IPS-15b (cell line): ENCODE measurements around the gene CUX1.

ENCODE experiments used
- H3K27me3 ChIP-seq: one replicate; pipeline ENCODE4 v1.6.1; 2013; ENCODE audit warnings: low read length; ENCODE audit not compliant: control insufficient read depth, insufficient read depth
- H3K36me3 ChIP-seq: one replicate; pipeline ENCODE4 v1.6.1; 2013; ENCODE audit warnings: low read length; ENCODE audit not compliant: control insufficient read depth, insufficient read depth
- H3K4me1 ChIP-seq: one replicate; pipeline ENCODE4 v1.6.1; 2013; ENCODE audit warnings: mild to moderate bottlenecking, low read length; ENCODE audit not compliant: control insufficient read depth, insufficient read depth
- H3K4me3 ChIP-seq: one replicate; pipeline ENCODE4 v1.5.1; 2013; ENCODE audit warnings: low read depth, low read length
- H3K9ac ChIP-seq: one replicate; pipeline ENCODE4 v1.6.1; 2013; ENCODE audit warnings: low read depth, mild to moderate bottlenecking, low read length
- H3K9me3 ChIP-seq: one replicate; pipeline ENCODE4 v1.6.1; 2013; ENCODE audit warnings: mild to moderate bottlenecking, low read length; ENCODE audit not compliant: control insufficient read depth, insufficient read depth

Gene CUX1

DNA sequence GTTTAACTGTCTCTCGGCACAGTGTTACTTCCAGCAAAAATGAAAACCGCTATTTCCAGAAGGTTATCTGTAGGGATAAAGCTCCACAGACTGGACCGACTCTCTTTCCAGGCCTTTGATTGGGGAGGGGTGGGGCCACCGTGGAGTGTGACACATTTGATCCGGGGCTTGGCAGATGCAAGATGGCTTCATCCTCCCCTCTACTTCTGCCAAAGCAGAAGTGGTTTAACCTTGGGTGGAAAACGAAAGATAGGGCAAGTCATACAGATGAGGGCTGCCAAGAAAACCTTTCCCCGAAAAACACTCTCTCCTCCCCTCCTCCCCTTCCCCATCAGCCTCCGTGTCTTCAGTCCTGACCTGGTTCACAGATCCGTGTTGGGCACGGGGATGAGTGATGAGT is 329.6 kb downstream of the CUX1 start:
- H3K4me3 ChIP-seq, result no peak overlapping the region
- peaks cover 2% of the 10 kb centered on the region for H3K4me1 ChIP-seq
- H3K27me3 ChIP-seq, result no peaks in the 10 kb centered on the region
- no peaks in the 10 kb centered on the region for H3K9me3 ChIP-seq
- H3K36me3 ChIP-seq, result no peaks in the 10 kb centered on the region
- no peak overlapping the region for H3K9ac ChIP-seq

DNA sequence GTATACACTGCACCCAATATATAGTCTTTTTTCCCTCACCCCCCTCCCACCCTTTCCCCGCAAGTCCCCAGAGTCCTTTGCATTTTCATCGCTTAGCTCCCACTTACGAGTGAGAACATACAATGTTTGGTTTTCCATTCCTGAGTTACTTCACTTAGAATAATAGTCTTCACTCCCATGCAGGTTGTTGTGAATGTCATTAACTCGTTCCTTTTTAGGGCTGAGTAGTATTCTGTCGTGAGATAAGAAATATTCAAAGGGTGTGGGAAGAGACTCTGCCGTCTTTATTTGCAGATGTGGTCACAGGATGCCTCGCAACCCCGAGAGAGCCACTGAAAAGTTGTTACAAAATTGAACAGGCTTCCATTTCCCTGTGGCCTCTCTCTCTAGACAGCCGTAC is 331.4 kb downstream of the CUX1 start:
- H3K27me3 ChIP-seq, result no peaks in the 10 kb centered on the region

DNA sequence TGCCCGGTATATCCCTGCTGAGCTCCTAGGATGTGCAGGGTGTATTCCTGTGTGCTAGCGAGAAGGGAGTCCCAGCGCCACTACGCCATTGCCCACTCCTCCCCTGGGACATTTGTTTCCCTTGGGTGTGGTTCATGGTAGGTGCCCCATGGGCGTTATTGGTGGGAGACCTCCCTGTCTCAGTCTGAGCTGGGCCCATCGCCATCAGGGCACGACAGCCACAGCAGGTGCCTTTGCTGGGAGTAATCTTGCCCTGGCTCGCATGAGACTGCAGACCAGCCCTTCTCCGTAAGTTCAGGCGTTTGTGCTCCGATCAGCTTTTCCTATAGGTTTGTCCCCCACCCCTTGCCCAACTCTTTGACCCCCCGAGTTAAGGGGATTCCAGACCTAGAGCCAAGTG is 332.0 kb downstream of the CUX1 start:
- Histone ChIP-seq H3K9me3 (no peaks in the 10 kb centered on the region), H3K4me3 (no peak overlapping the region), H3K36me3 (no peaks in the 10 kb centered on the region), H3K27me3 (no peaks in the 10 kb centered on the region), H3K4me1 (peaks cover 11% of the 10 kb centered on the region), H3K9ac (no peak overlapping the region)

More for the DNA sequence above, 331.4 kb downstream of the CUX1 start:
- no peaks in the 10 kb centered on the region for H3K9me3 ChIP-seq
- no peak overlapping the region for H3K4me3 ChIP-seq
- H3K36me3 ChIP-seq, result no peaks in the 10 kb centered on the region
- no peak overlapping the region for H3K9ac ChIP-seq
- H3K4me1 ChIP-seq, result peaks cover 10% of the 10 kb centered on the region

DNA sequence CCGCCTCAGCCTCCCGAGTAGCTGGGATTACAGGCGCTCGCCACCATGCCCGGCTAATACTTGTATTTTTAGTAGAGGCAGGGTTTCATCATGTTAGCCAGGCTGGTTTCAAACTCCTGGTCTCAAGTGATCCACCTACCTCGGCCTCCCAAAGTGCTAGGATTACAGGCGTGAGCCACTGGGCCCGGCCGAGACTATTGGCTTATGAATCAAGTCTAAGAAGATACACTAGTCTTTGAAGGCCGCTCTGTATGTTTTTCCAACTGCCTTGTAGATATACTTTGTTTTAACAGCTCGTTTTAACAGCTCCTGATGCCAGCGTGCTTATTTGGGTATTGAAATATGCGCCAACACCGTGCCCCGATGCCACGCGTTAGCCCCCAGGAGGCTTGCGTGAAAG is 332.8 kb downstream of the CUX1 start:
- Histone ChIP-seq H3K36me3 (no peaks in the 10 kb centered on the region), H3K9me3 (no peaks in the 10 kb centered on the region), H3K4me3 (no peak overlapping the region), H3K27me3 (no peaks in the 10 kb centered on the region), H3K9ac (no peak overlapping the region), H3K4me1 (peaks cover 11% of the 10 kb centered on the region)

DNA sequence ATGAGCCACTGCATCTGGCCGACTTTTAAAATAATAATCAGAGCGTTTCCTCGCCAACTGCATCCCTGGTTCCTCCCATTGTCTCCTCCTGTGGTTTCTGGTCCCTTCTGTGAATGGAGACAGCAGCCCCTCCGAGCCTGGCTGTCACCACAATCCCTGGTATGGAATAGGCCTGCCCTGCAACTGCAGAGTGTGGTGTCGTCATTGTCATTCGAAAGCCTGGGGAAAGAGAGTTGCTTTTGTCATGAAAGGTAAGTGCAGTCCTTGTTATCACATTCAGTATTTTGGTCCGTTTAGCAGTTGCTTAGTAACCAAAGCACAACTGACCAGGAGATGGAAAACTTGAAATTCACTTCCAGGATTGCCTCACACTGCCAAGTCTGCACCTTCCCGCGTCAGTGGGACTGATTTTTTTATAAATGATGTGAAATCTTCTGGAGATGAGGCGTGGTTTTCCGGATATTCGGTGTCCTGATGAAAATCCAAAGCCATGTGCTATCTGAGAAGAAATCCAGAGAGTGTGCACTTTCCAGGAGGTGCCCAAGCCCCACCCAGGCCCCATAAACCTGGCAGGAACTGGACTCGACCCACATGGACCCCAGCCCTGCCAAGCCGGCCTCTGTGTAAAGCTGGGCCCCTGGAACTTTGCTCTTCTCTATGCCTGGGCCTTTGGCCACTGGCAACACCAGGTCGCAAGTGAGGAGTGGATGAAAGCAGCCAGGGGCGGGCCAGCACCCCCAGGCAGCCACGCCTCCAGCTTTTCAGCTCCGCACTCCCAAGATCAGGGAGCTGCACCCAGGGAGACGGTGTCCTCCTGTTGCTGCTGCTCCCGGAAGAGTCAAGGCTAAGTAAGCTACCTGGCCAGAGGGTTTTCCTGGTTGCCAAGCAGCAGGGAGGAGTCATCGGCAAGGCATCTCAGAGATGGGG is 335.5 kb downstream of the CUX1 start:
- no peak overlapping the region for H3K4me3 ChIP-seq
- no peak overlapping the region for H3K9ac ChIP-seq
- peaks cover 11% of the 10 kb centered on the region for H3K4me1 ChIP-seq
- no peaks in the 10 kb centered on the region for H3K27me3 ChIP-seq
- H3K36me3 ChIP-seq, result no peaks in the 10 kb centered on the region
- H3K9me3 ChIP-seq, result no peaks in the 10 kb centered on the region

DNA sequence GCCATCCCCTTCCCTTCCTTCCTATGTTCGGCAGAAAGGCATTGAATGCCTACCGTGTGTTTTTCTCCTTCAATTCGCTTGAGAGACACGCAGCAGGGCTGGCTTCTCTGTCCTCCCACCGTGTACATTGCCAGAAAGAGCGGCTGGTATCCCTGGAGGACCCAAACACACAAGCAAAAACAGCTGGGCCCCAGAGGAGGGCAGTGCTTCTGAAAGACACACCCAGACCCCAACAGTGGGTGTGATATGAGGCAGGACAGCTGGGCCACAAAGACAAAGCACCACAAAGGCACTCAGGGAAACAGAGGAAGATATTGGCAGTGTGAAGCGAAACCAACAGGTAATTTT is 336.1 kb downstream of the CUX1 start:
- no peak overlapping the region for H3K4me3 ChIP-seq
- peaks cover 11% of the 10 kb centered on the region for H3K4me1 ChIP-seq
- H3K36me3 ChIP-seq, result no peaks in the 10 kb centered on the region
- no peaks in the 10 kb centered on the region for H3K9me3 ChIP-seq
- H3K27me3 ChIP-seq, result no peaks in the 10 kb centered on the region
- no peak overlapping the region for H3K9ac ChIP-seq

GRCh38 chr7:102154425-102154824 is 337.0 kb downstream of the CUX1 start:
- Histone ChIP-seq H3K9ac (no peak overlapping the region), H3K36me3 (no peaks in the 10 kb centered on the region), H3K27me3 (no peaks in the 10 kb centered on the region), H3K4me1 (peaks cover 11% of the 10 kb centered on the region), H3K9me3 (no peaks in the 10 kb centered on the region), H3K4me3 (no peak overlapping the region)

DNA sequence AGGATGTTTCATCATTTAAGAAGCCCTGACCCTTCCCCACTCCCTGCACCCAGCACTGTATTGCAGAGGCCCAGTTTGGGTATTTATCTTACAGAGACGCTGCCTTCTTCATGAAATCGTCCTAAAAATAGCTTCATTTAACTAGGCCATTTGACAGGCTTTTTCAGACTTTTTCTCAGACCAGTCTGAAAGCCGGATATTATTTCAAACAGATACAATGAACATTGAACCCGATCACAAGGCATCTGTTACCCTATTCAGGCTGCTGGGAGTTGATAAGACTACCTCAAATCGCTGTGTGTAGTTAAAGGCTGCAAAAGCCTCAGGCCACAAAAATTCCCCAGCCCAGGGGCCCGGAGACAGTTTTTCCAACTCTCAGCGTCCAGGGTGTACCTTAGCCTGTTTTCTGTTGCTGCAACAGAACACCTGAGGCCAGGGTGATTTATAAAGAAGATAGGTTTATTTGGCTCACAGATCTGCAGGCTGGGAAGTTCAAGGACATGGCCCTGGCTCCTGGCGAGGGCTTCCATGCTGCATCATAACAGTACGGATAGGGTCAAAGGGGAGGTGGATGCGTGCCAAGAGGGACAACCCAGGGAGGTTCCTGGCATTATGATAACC is 338.5 kb downstream of the CUX1 start:
- Histone ChIP-seq H3K9ac (no peak overlapping the region), H3K4me1 (peaks cover 9% of the 10 kb centered on the region), H3K36me3 (peaks cover 4% of the 10 kb centered on the region), H3K4me3 (no peak overlapping the region), H3K9me3 (no peaks in the 10 kb centered on the region), H3K27me3 (no peaks in the 10 kb centered on the region)

GRCh38 chr7:102156867-102157266 is 339.4 kb downstream of the CUX1 start:
- H3K9me3 ChIP-seq, result no peaks in the 10 kb centered on the region
- H3K4me1 ChIP-seq, result peaks cover 9% of the 10 kb centered on the region
- H3K4me3 ChIP-seq, result no peak overlapping the region
- H3K27me3 ChIP-seq, result no peaks in the 10 kb centered on the region
- no peak overlapping the region for H3K9ac ChIP-seq
- H3K36me3 ChIP-seq, result peaks cover 4% of the 10 kb centered on the region

DNA sequence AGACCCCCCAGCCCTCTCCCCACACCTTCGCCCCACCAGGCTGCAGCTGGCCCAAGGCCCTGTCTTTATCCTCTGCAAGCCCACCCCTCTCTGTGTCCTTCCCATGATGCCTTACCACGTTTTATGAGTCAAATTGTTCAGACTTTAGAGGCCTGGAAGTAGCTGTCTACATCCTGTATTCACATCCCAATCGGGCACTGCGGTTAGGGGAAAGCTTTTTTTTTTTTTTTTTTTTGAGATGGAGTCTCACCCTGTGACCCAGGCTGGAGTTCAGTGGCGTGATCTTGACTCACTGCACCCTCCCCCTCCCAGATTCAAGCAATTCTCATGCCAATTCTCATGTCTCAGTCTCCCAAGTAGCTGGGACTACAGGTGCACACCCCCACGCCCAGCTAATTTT is 347.7 kb downstream of the CUX1 start:
- no peaks in the 10 kb centered on the region for H3K9me3 ChIP-seq
- H3K36me3 ChIP-seq, result peaks cover 8% of the 10 kb centered on the region
- H3K9ac ChIP-seq, result no peak overlapping the region
- H3K27me3 ChIP-seq, result no peaks in the 10 kb centered on the region
- no peak overlapping the region for H3K4me3 ChIP-seq
- H3K4me1 ChIP-seq, result peaks cover 3% of the 10 kb centered on the region

DNA sequence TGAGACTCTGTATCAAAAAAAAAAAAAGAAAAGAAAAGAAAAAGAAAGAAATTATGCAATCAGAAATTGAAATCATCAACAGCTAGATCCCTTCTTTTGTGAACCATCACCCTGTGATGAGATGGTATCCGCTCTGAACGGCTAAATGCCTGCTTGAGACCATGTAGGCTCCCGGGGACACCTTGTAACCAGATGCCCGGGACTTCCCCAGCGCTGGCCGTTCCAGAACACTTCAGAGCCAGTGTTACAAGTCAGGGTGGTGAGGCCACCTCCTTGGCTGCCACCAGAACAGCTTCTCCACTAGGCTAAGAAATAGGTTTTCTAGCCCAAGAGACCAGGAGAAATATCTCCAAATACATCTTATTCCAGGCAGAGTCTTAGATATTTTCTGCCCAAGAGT is 349.8 kb downstream of the CUX1 start:
- Histone ChIP-seq H3K9ac (no peak overlapping the region), H3K27me3 (no peaks in the 10 kb centered on the region), H3K4me3 (no peak overlapping the region), H3K4me1 (peaks cover 3% of the 10 kb centered on the region), H3K9me3 (no peaks in the 10 kb centered on the region), H3K36me3 (peaks cover 16% of the 10 kb centered on the region)
